ENCODE measurements around the gene RFT1. TPM values are rescaled to one million over a fixed set of nuclear protein-coding genes. Genes with fewer than 3 reads are reported as not detected.

RFT1 gene
- total RNA-seq, 1 donor from 2014 or later = 19.2 TPM

GRCh38 chr3:53163444-53164387 is 33.5 kb upstream of the RFT1 start:
- peaks cover 29% of the 10 kb centered on the region for H3K79me2 ChIP-seq (ENCODE audit: insufficient read depth, low read length)
- peak overlapping the region; percentile 94 for H3K4me2 ChIP-seq (ENCODE audit: low read length)
- peaks cover 13% of the 10 kb centered on the region for H4K20me1 ChIP-seq (ENCODE audit: insufficient read depth, low read length)
- no peak for TF ChIP-seq EZH2 (IDR thresholded peaks at IDR 0.05; ENCODE audit: insufficient read depth, low read length)
- no peak for TF ChIP-seq CTCF (IDR thresholded peaks at IDR 0.05; ENCODE audit: insufficient read depth, low read depth, low read length)
- H3K27me3 Mint-ChIP-seq (ENCODE audit: low read depth, unreplicated experiment) = peaks cover 11% of the 10 kb centered on the region
- no peak overlapping the region for H2AFZ ChIP-seq (ENCODE audit: low read depth, low read length)
- no peak for FAIRE-seq
- no peak overlapping the region for H3K9ac ChIP-seq (ENCODE audit: low read length)
- no peak overlapping the region for H3K27ac ChIP-seq (ENCODE audit: low read depth, low read length)
- no peak for DNase-seq (ENCODE audit: low read depth)
- H3K4me1 ChIP-seq (ENCODE audit: insufficient read depth, low read length) = peaks cover 27% of the 10 kb centered on the region
- H3K36me3 Mint-ChIP-seq (ENCODE audit: low read depth, unreplicated experiment) = peaks cover 2% of the 10 kb centered on the region
- H3K9me3 ChIP-seq (ENCODE audit: insufficient read depth, low read depth, low read length) = no peaks in the 10 kb centered on the region
- H3K4me3 ChIP-seq (ENCODE audit: insufficient read depth, low read depth, low read length) = no peak overlapping the region
- H3K9me3 Mint-ChIP-seq (ENCODE audit: unreplicated experiment) = no peaks in the 10 kb centered on the region
- peak overlapping the region; percentile 89 for H3K4me3 Mint-ChIP-seq (ENCODE audit: unreplicated experiment)
- H3K27ac Mint-ChIP-seq (ENCODE audit: unreplicated experiment) = no peak overlapping the region
- peaks cover 22% of the 10 kb centered on the region for H3K4me1 Mint-ChIP-seq (ENCODE audit: low read depth, unreplicated experiment)
- no peaks in the 10 kb centered on the region for H3K27me3 ChIP-seq (ENCODE audit: insufficient read depth, low read length)
- H3K36me3 ChIP-seq (ENCODE audit: insufficient read depth, low read length) = no peaks in the 10 kb centered on the region

- Histone ChIP-seq H2AFZ (ENCODE audit: low read depth, low read length) (peak overlapping the region; percentile 21), H3K4me3 (ENCODE audit: insufficient read depth, low read depth, low read length) (peak overlapping the region; percentile 54), H4K20me1 (ENCODE audit: insufficient read depth, low read length) (peaks cover 13% of the 10 kb centered on the region), H3K4me2 (ENCODE audit: low read length) (peak overlapping the region; percentile 94), H3K9me3 (ENCODE audit: insufficient read depth, low read depth, low read length) (no peaks in the 10 kb centered on the region), H3K9ac (ENCODE audit: low read length) (peak overlapping the region; percentile 85), H3K4me1 (ENCODE audit: insufficient read depth, low read length) (peaks cover 27% of the 10 kb centered on the region), H3K79me2 (ENCODE audit: insufficient read depth, low read length) (peaks cover 29% of the 10 kb centered on the region), H3K27me3 (ENCODE audit: insufficient read depth, low read length) (no peaks in the 10 kb centered on the region), H3K27ac (ENCODE audit: low read depth, low read length) (no peak overlapping the region), H3K36me3 (ENCODE audit: insufficient read depth, low read length) (no peaks in the 10 kb centered on the region)
- Mint-ChIP-seq H3K27me3 (ENCODE audit: low read depth, unreplicated experiment) (peaks cover 18% of the 10 kb centered on the region), H3K4me1 (ENCODE audit: low read depth, unreplicated experiment) (peaks cover 22% of the 10 kb centered on the region), H3K36me3 (ENCODE audit: low read depth, unreplicated experiment) (peaks cover 2% of the 10 kb centered on the region), H3K4me3 (ENCODE audit: unreplicated experiment) (peak overlapping the region; percentile 89), H3K27ac (ENCODE audit: unreplicated experiment) (no peak overlapping the region), H3K9me3 (ENCODE audit: unreplicated experiment) (no peaks in the 10 kb centered on the region)
- TF ChIP-seq EZH2 (IDR thresholded peaks at IDR 0.05; ENCODE audit: insufficient read depth, low read length) (no peak), CTCF (IDR thresholded peaks at IDR 0.05; ENCODE audit: insufficient read depth, low read depth, low read length) (no peak)
- DNase-seq (ENCODE audit: low read depth) = no peak
- FAIRE-seq = no peak
Observed at GRCh38 chr3:53162672-53163443, 32.6 kb upstream of the RFT1 start.
